HEK293T (cell line): ENCODE data around the gene KIF7.

ENCODE experiments used
- CTCF ChIA-PET: fragments of 350-600 bp; formaldehyde crosslinking; extraction: SDS; loops from one replicate; lab custom pipeline; 2021; ENCODE audit warnings: antibody characterized with exemption, inconsistent platforms; lab: Yijun Ruan, JAX
- POLR2A ChIA-PET: fragments of 350-600 bp; formaldehyde crosslinking; extraction: SDS; loops from one replicate; lab custom pipeline; 2020; ENCODE audit warnings: antibody characterized with exemption, inconsistent platforms; lab: Yijun Ruan, JAX
- DNase-seq: peaks from one replicate; pipeline ENCODE4 v3.0.0; 2012; ENCODE audit warnings: mixed read lengths; ENCODE audit errors: extremely low spot score
- ARNT ChIP-seq: fragments of 450-650 bp; IDR thresholded peaks from 2 replicates; pipeline ENCODE4 v1.6.1; 2017; ENCODE audit warnings: mild to moderate bottlenecking
- BHLHE40 ChIP-seq: fragments of 450-650 bp; IDR thresholded peaks from 2 replicates; pipeline ENCODE4 v1.6.1; 2016; ENCODE audit warnings: mild to moderate bottlenecking, moderate library complexity, borderline replicate concordance
- CTBP1 ChIP-seq: fragments of 450-650 bp; IDR thresholded peaks from 2 replicates; pipeline ENCODE4 v1.6.1; 2016; ENCODE audit warnings: borderline replicate concordance
- ELF4 ChIP-seq: fragments of 450-650 bp; IDR thresholded peaks from 2 replicates; pipeline ENCODE4 v1.6.1; 2017; ENCODE audit warnings: antibody characterized with exemption
- FOXA1 ChIP-seq: fragments of 450-650 bp; IDR thresholded peaks from 2 replicates; pipeline ENCODE4 v1.6.1; 2016; ENCODE audit warnings: mild to moderate bottlenecking
- FOXK2 ChIP-seq: fragments of 450-650 bp; IDR thresholded peaks from 2 replicates; pipeline ENCODE4 v1.6.1; 2016; ENCODE audit warnings: mild to moderate bottlenecking
- FOXM1 ChIP-seq: fragments of 450-650 bp; IDR thresholded peaks from 2 replicates; pipeline ENCODE4 v1.6.1; 2017; ENCODE audit warnings: mild to moderate bottlenecking, borderline replicate concordance
- HDGF ChIP-seq: fragments of 450-650 bp; IDR thresholded peaks from 2 replicates; pipeline ENCODE4 v1.6.1; 2017; ENCODE audit warnings: antibody characterized with exemption, borderline replicate concordance
- L3MBTL2 ChIP-seq: fragments of 450-650 bp; conservative IDR thresholded peaks from 2 replicates; pipeline ENCODE4 v1.6.1; 2016; ENCODE audit warnings: mild to moderate bottlenecking
- LEF1 ChIP-seq: fragments of 450-650 bp; IDR thresholded peaks from 2 replicates; pipeline ENCODE4 v1.6.1; 2017; ENCODE audit warnings: mild to moderate bottlenecking, borderline replicate concordance
- NFRKB ChIP-seq: fragments of 450-650 bp; IDR thresholded peaks from 2 replicates; pipeline ENCODE4 v1.6.1; 2016; ENCODE audit warnings: mild to moderate bottlenecking, moderate library complexity
- PKNOX1 ChIP-seq: fragments of 450-650 bp; IDR thresholded peaks from 2 replicates; pipeline ENCODE4 v1.6.1; 2016
- SP1 ChIP-seq: fragments of 450-650 bp; IDR thresholded peaks from 2 replicates; pipeline ENCODE4 v1.6.1; 2017
- SUZ12 ChIP-seq: fragments of 450-650 bp; IDR thresholded peaks from 2 replicates; pipeline ENCODE4 v1.6.1; 2016; ENCODE audit warnings: mild to moderate bottlenecking
- TARDBP ChIP-seq: fragments of 450-650 bp; IDR thresholded peaks from 2 replicates; pipeline ENCODE4 v1.6.1; 2016
- ZNF384 ChIP-seq: fragments of 450-650 bp; IDR thresholded peaks from 2 replicates; pipeline ENCODE4 v1.6.1; 2016

KIF7 gene

GRCh38 chr15:89677381-89677780 lies 22.1 kb upstream of the KIF7 start:
- CTCF ChIA-PET: no interaction called here
- TF ChIP-seq PKNOX1: no peak
- TF ChIP-seq ELF4: no peak
- TF ChIP-seq FOXK2: no peak
- TF ChIP-seq HDGF: no peak
- TF ChIP-seq SUZ12: no peak
- TF ChIP-seq ZNF384: no peak
- no peak for TF ChIP-seq ARNT
- TF ChIP-seq BHLHE40: no peak
- no peak for TF ChIP-seq NFRKB
- TF ChIP-seq L3MBTL2: no peak
- no peak for TF ChIP-seq FOXA1
- TF ChIP-seq LEF1: no peak
- TF ChIP-seq TARDBP: no peak
- no peak for TF ChIP-seq CTBP1
- no peak for TF ChIP-seq SP1
- no peak for TF ChIP-seq FOXM1
- no peak for DNase-seq
- POLR2A ChIA-PET: interaction anchor here (0.6 kb wide), 1 partner anchor 217 kb away, joined by 3 read pairs; the partner anchor contains the start of gene AP3S2

- ChIA-PET CTCF (no interaction called here), POLR2A (interaction anchor here (0.6 to 1.0 kb wide), 2 partner anchors 10 kb away, joined by 3 read pairs; no protein-coding TSS in a partner anchor)
- no peak for DNase-seq
- no peak for TF ChIP-seq LEF1
Observed at GRCh38 chr15:89675606-89676005, 20.3 kb upstream of the KIF7 start.

GRCh38 chr15:89674526-89674925 lies 19.3 kb upstream of the KIF7 start:
- DNase-seq: no peak
- POLR2A ChIA-PET: interaction anchor here (0.9 to 1.0 kb wide), 2 partner anchors 8 to 11 kb away, joined by 3 read pairs; no protein-coding TSS in a partner anchor
- TF ChIP-seq ARNT: no peak
- no peak for TF ChIP-seq SUZ12
- TF ChIP-seq ELF4: no peak
- no peak for TF ChIP-seq L3MBTL2
- TF ChIP-seq TARDBP: no peak
- no peak for TF ChIP-seq PKNOX1
- TF ChIP-seq CTBP1: no peak
- no peak for TF ChIP-seq FOXM1
- no peak for TF ChIP-seq HDGF
- TF ChIP-seq FOXA1: no peak
- no peak for TF ChIP-seq NFRKB
- TF ChIP-seq FOXK2: no peak
- no peak for TF ChIP-seq LEF1
- TF ChIP-seq ZNF384: no peak
- no peak for TF ChIP-seq SP1
- no peak for TF ChIP-seq BHLHE40
- CTCF ChIA-PET: interaction anchor here (0.7 to 2.1 kb wide), 3 partner anchors 10 to 127 kb away, joined by 3 to 7 read pairs (median 4); no protein-coding TSS in a partner anchor

GRCh38 chr15:89673165-89673512 lies 17.9 kb upstream of the KIF7 start:
- TF ChIP-seq SP1 (no peak), PKNOX1 (peak; percentile 73)
- CTCF ChIA-PET: interaction anchor here (0.6 to 2.4 kb wide), 7 partner anchors 9 to 202 kb away, joined by 3 to 17 read pairs (median 6); no protein-coding TSS in a partner anchor
- POLR2A ChIA-PET: interaction anchor here (1.0 kb wide), 2 partner anchors 10 to 67 kb away, joined by 4 read pairs; no protein-coding TSS in a partner anchor
- peak; percentile 87 for DNase-seq

GRCh38 chr15:89672221-89673164 lies 17.2 kb upstream of the KIF7 start:
- ChIA-PET POLR2A (interaction anchor here (1.0 to 1.4 kb wide), 3 partner anchors 10 to 68 kb away, joined by 3 to 4 read pairs (median 4); no protein-coding TSS in a partner anchor), CTCF (interaction anchor here (0.6 to 2.4 kb wide), 7 partner anchors 8 to 202 kb away, joined by 3 to 17 read pairs (median 6); no protein-coding TSS in a partner anchor)
- DNase-seq: no peak
- TF ChIP-seq NFRKB (no peak), ARNT (no peak), SUZ12 (no peak), FOXA1 (no peak), FOXK2 (no peak), ZNF384 (no peak), L3MBTL2 (no peak), CTBP1 (no peak), HDGF (no peak), FOXM1 (no peak), SP1 (no peak), TARDBP (no peak), BHLHE40 (no peak), LEF1 (no peak), ELF4 (no peak), PKNOX1 (no peak)
